Heart left ventricle (tissue), 16 donors: ENCODE results near the gene SNTB2. TPM values are rescaled to one million over a fixed set of nuclear protein-coding genes. Genes with fewer than 3 reads are reported as not detected.
A peak's percentile ranks its signal among the peaks of the same experiment; 100 is the strongest.

ENCODE experiments used
- ATAC-seq, 4 donors: fragments of 200-7000 bp; cut with Tn5 transposase; one replicate each; pipeline ENCODE4 v1.9.1; 2020 to 2022; ENCODE audit warnings: moderate library complexity in 4 of 4, mild to moderate bottlenecking in 3 of 4, moderate number of reproducible peaks in 1 of 4
- DNase-seq, 5 donors: peaks; one replicate each; pipeline ENCODE4 v3.0.0-alpha.2; 2020
- H3K27ac ChIP-seq, 12 donors: fragments of 200-600 bp; sonication (generic) in 4 of 12; one replicate each; pipeline versions ENCODE4 v1.5.0 to v1.8.0; 2016 to 2022; ENCODE audit warnings: mild to moderate bottlenecking in 2 of 12
- H3K27me3 ChIP-seq, 9 donors: fragments of 200-600 bp; sonication (generic) in 2 of 9; one replicate each; pipeline versions ENCODE4 v1.5.1 to v1.8.0; 2016 to 2022; ENCODE audit warnings: mild to moderate bottlenecking in 3 of 9
- H3K36me3 ChIP-seq, 9 donors: fragments of 200-600 bp; sonication (generic) in 2 of 9; one replicate each; pipeline versions ENCODE4 v1.5.0 to v1.8.0; 2018 to 2022; ENCODE audit warnings: mild to moderate bottlenecking in 2 of 9
- H3K4me1 ChIP-seq, 12 donors: fragments of 200-600 bp; sonication (generic) in 4 of 12; one replicate each; pipeline versions ENCODE4 v1.5.0 to v1.8.0; 2016 to 2022; ENCODE audit warnings: mild to moderate bottlenecking in 3 of 12
- H3K4me3 ChIP-seq, 12 donors: fragments of 200-600 bp; sonication (generic) in 4 of 12; one replicate each; pipeline versions ENCODE4 v1.5.0 to v1.8.0; 2017 to 2022; ENCODE audit warnings: mild to moderate bottlenecking in 9 of 12, moderate library complexity in 4 of 12
- H3K9me3 ChIP-seq, 12 donors: fragments of 200-600 bp; sonication (generic) in 4 of 12; one replicate each; pipeline versions ENCODE4 v1.5.0 to v1.8.0; 2016 to 2022; ENCODE audit warnings: mild to moderate bottlenecking in 1 of 12
- CTCF ChIP-seq, 12 donors: fragments of 200-600 bp; sonication (generic) in 4 of 12; IDR thresholded peaks; one replicate each; pipeline versions ENCODE4 v1.5.0 to v1.8.0; 2018 to 2022; ENCODE audit warnings: antibody characterized with exemption in 12 of 12, mild to moderate bottlenecking in 5 of 12
- POLR2A ChIP-seq, 2 donors: fragments of 450-650 bp; IDR thresholded peaks; one replicate each; pipeline ENCODE4 v1.6.1; 2017; ENCODE audit warnings: antibody characterized with exemption in 2 of 2, mild to moderate bottlenecking in 2 of 2, moderate library complexity in 2 of 2
- WGBS, 4 donors: extraction: QIAGEN DNeasy Blood & Tissue Kit in 2 of 4; methylation state at CpG; one replicate each; pipeline versions ENCODE4 v1.1.5 to v1.1.7; 2013 to 2018; 5-methylcytosine and 5-hydroxymethylcytosine counted together
- intact Hi-C, 10 donors: fragments of 100-400 bp; cut with DNase I; formaldehyde crosslinking; loops; one replicate each; pipeline versions ENCODE4 v1.11.1 to v1.14.2; 2022
- polyA plus RNA-seq, 2 donors: library from polyadenylated mRNA; stranded (reverse); fragments of 200-250 nt; gene quantifications; one replicate each; pipeline ENCODE4 v1.2.3, GENCODE V29; 2013
- total RNA-seq, 9 donors: library from RNA; depleted of rRNA in 2 of 9; stranded (reverse); fragments of >200 nt in 2 of 9; fragmentation: NEBNext Ultra II Directional in 3 of 9; extraction: Animal tissue kit (Norgen Biotek cat#: 25700) in 3 of 9; gene quantifications; one replicate each; pipeline versions ENCODE4 v1.1.0 to v1.2.4, GENCODE V29; 2016 to 2023
- donor health status: ischemic (EF 13 %, LVEDD 7.1; RV severe dilation, severe dysfunction).
- donor health status: healthy with polysubstance abuse.
- donor health status: DM: no; HTN: yes; CAD: no.
- donor health status: DM: no; HTN: no; CAD: no.
- donor health status: ischemic (EF 25% LVEDD 6.9; RV normal size, moderate dysfunction).
- donor health status: ischemic (EF 25% LVEDD 5.7; RV mildly dilated, moderate dysfunction).
- donor health status: healthy.
- donor health status: DM: yes; HTN: yes; CAD: no.
- donor health status: ischemic (EF 35%, LVEDD 5.7; RV mildly dilated, moderate dysfunction).
- donor health status: nonischemic (EF 11% LVEDD 7.7; RV severe dilation, severe dysfunction).
- donor health status: DM: yes; HTN: yes; CAD: no.
- donor health status: PGD.
- donor health status: ischemic (EF 29% LVEDD 5.4; RV normal size, mild dysfunction).
- donor health status: nonischemic (EF 23%, LVEDD 6.1; RV moderate dilation, normal function).

The SNTB2 gene
- total and polyA plus RNA-seq, 11 donors: 2.2 to 28.5 (median 13.0) TPM

DNA sequence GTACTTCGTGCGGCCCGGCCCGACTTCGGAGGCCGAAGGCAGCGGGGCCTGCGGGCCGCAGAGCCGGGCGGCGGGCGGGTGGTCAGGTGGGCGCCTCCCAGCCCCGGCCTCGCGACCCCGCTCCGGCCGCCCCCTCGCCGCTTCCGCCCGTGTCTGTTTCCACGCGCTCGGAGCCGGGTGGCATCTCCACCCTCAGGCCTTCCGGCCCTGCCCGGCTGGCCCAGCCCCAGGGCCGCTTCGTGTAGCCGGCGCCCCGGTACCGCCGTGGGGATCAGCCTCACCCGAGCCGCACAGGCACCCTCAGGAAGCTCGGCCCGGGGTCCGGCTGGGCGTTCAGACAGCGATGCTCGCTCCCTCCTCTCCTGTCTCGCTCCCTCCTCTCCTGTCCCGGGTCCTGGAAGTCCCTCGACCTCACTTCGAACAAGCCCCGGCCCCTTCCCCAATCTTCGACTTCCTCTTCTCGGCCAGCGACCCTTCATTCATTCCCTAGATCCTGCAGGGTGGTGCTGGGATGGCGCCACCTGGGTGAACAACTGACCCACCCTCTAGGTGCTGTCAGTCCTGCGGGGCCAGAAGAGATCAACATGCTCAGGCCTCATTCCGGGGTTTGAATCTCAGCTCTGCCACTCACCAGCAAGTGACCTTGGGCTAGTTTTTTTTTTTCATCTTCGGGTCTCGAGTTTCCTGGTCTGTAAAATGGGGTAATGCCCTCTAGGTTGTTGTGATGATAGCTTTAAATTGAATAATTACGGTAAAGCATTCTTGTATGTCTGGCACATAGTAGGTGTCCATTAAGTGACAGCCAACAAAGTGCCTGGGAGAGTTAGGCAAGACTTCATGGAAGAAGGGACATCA, 124.8 kb downstream of the SNTB2 start:
- DNase-seq: peak in 3 of 5 donors; percentile 34 to 80 (median 46)
- Histone ChIP-seq H3K4me1 (peaks cover 0 to 41% (median 23%) of the 10 kb centered on the region in 12 donors), H3K27me3 (no peaks in the 10 kb centered on the region), H3K27ac (peak overlapping the region; percentile 84 to 95 (median 91)), H3K9me3 (no peaks in the 10 kb centered on the region), H3K4me3 (peak overlapping the region; percentile 75 to 100 (median 96)), H3K36me3 (peaks cover 0 to 37% (median 29%) of the 10 kb centered on the region in 9 donors)
- TF ChIP-seq CTCF (IDR thresholded peaks at IDR 0.05) (no peak), POLR2A (IDR thresholded peaks at IDR 0.05) (peak in 1 of 2 donors; percentile 4)
- intact Hi-C loops: loop anchor here in 1 of 10 donors (2.0 kb wide), 1 partner anchor 27 kb away; the partner anchor contains the start of genes COG8 and NIP7
- peak in 3 of 4 donors; percentile 15 to 59 (median 57) for ATAC-seq
- 2 to 3% (median 2%) methylated on average over 39 to 59 of the region's 59 CpGs for WGBS, 4 donors

DNA sequence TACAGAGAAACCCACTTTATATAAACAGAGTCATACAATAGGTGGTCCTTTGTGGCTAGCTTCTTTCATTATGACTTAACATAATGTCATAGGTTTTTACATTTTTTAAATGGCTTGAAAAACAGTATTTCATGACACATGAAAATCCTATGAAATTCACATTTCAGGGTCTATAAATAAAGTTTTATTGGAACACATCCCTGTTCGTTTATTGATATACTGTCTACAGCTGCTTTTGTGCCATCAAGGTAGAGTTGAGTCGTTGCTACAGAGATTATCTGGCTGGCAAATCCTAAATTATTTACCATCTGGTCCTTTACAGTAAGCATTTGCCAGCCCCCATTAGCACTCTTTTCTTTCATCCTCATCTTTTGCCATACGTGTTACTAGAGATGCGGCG, 126.5 kb downstream of the SNTB2 start:
- WGBS, 4 donors: 93 to 96% (median 95%) methylated on average over 5 of the region's 5 CpGs
- Histone ChIP-seq H3K4me3 (no peak overlapping the region), H3K27ac (no peak overlapping the region), H3K4me1 (peaks cover 0 to 41% (median 23%) of the 10 kb centered on the region in 12 donors), H3K27me3 (no peaks in the 10 kb centered on the region), H3K36me3 (peaks cover 0 to 54% (median 45%) of the 10 kb centered on the region in 9 donors), H3K9me3 (no peaks in the 10 kb centered on the region)
- ATAC-seq (no peak), DNase-seq (no peak)
- TF ChIP-seq CTCF (IDR thresholded peaks at IDR 0.05) (no peak), POLR2A (IDR thresholded peaks at IDR 0.05) (no peak)
- intact Hi-C loops: no loop called here

GRCh38 chr16:69314534-69314933, 127.6 kb downstream of the SNTB2 start:
- 50 to 76% (median 74%) methylated on average over 11 of the region's 11 CpGs for WGBS, 4 donors
- Histone ChIP-seq H3K36me3 (peaks cover 0 to 64% (median 55%) of the 10 kb centered on the region in 9 donors), H3K4me3 (no peak overlapping the region), H3K27ac (no peak overlapping the region), H3K9me3 (no peaks in the 10 kb centered on the region), H3K27me3 (no peaks in the 10 kb centered on the region), H3K4me1 (peaks cover 0 to 41% (median 23%) of the 10 kb centered on the region in 12 donors)
- ATAC-seq: no peak
- intact Hi-C loops: no loop called here
- DNase-seq: no peak
- TF ChIP-seq POLR2A (IDR thresholded peaks at IDR 0.05): no peak
- no peak for TF ChIP-seq CTCF (IDR thresholded peaks at IDR 0.05)

- H3K4me1 ChIP-seq: peaks cover 0 to 37% (median 18%) of the 10 kb centered on the region in 12 donors
- DNase-seq: no peak
- WGBS, 4 donors: 84 to 90% (median 85%) methylated on average over 29 to 30 of the region's 30 CpGs
- no peak overlapping the region for H3K4me3 ChIP-seq
- H3K27me3 ChIP-seq: no peaks in the 10 kb centered on the region
- TF ChIP-seq CTCF (IDR thresholded peaks at IDR 0.05) (no peak), POLR2A (IDR thresholded peaks at IDR 0.05) (no peak)
- peaks cover 0 to 76% (median 67%) of the 10 kb centered on the region in 9 donors for H3K36me3 ChIP-seq
- no peak for ATAC-seq
- intact Hi-C loops: no loop called here
- no peaks in the 10 kb centered on the region for H3K9me3 ChIP-seq
- H3K27ac ChIP-seq: no peak overlapping the region
Measured at GRCh38 chr16:69315486-69316311, 128.7 kb downstream of the SNTB2 start.
